HG03558 (cell line): ENCODE results near the gene RPS28.
"Not testable (repeated sequence)": the region's sequence is repeated elsewhere in the genome, so short reads cannot be mapped to it uniquely, and the experiment has no call there.

Experiments
- ATAC-seq: cut with Tn5 transposase; IDR thresholded peaks from one replicate; pipeline ENCODE4 v1.9.1; 2021; ENCODE audit warnings: moderate number of reproducible peaks; ENCODE audit not compliant: unreplicated experiment; ENCODE audit errors: extremely low read depth

The RPS28 gene

GRCh38 chr19:8340341-8341096, 19.2 kb downstream of the RPS28 start:
- no peak for ATAC-seq

GRCh38 chr19:8341504-8341903, 20.2 kb downstream of the RPS28 start:
- not testable (repeated sequence) for ATAC-seq

- ATAC-seq, result no peak
Measured at GRCh38 chr19:8342316-8342683, 21.0 kb downstream of the RPS28 start.

GRCh38 chr19:8342684-8343482, 21.6 kb downstream of the RPS28 start, which contains the start of gene KANK3:
TSS of gene KANK3 (minus strand) at chr19:8343262. CDS start at chr19:8337828, 5,434 bp downstream.
- ATAC-seq, result peak; percentile 82

- no peak for ATAC-seq
Measured at GRCh38 chr19:8343483-8343844, 22.2 kb downstream of the RPS28 start.

- not testable (repeated sequence) for ATAC-seq
Measured at GRCh38 chr19:8349629-8350372, 28.5 kb downstream of the RPS28 start.

- ATAC-seq, result no peak
Measured at GRCh38 chr19:8352134-8352827, 31.0 kb downstream of the RPS28 start.

GRCh38 chr19:8352845-8353244, 31.5 kb downstream of the RPS28 start:
- ATAC-seq, result not testable (repeated sequence)

GRCh38 chr19:8355631-8356402, 34.5 kb downstream of the RPS28 start:
- no peak for ATAC-seq

GRCh38 chr19:8357007-8357521, 35.8 kb downstream of the RPS28 start:
- no peak for ATAC-seq

- no peak for ATAC-seq
Measured at GRCh38 chr19:8358948-8359347, 37.7 kb downstream of the RPS28 start.

- no peak for ATAC-seq
Measured at GRCh38 chr19:8360196-8360595, 38.9 kb downstream of the RPS28 start.

GRCh38 chr19:8361921-8362793, 40.9 kb downstream of the RPS28 start:
- no peak for ATAC-seq

GRCh38 chr19:8363803-8364771, 42.8 kb downstream of the RPS28 start, which contains the start of gene ANGPTL4:
TSS of gene ANGPTL4 (plus strand) at chr19:8364155. CDS start at chr19:8364322, 167 bp downstream.
- no peak for ATAC-seq

GRCh38 chr19:8366121-8366581, 44.9 kb downstream of the RPS28 start:
- no peak for ATAC-seq

- no peak for ATAC-seq
Measured at GRCh38 chr19:8366961-8367326, 45.6 kb downstream of the RPS28 start.
